ENCODE measurements around the gene GJA3. TPM values are rescaled to one million over a fixed set of nuclear protein-coding genes. Genes with fewer than 3 reads are reported as not detected.

Gene GJA3
- total RNA-seq, 4 donors from 2014 or later, result 0.14 TPM; not detected in 3

- Histone ChIP-seq H3K9me3 (no peaks in the 10 kb centered on the region), H3K4me1 (peaks cover 0 to 6% (median 0%) of the 10 kb centered on the region in 4 donors), H3K27ac (no peak overlapping the region), H3K27me3 (peaks cover 59% of the 10 kb centered on the region), H3K36me3 (no peaks in the 10 kb centered on the region), H3K4me3 (no peak overlapping the region)
- in situ Hi-C loops (cut with MboI; ENCODE audit: low pct_ligation_motif_present in 1 of 4, low pct_unique_long_range_greater_than_20kb in 1 of 4, low sequenced_read_pairs in 3 of 4) (no loop called here), intact Hi-C loops (cut with DNase I; ENCODE audit: low total_unique reads) (no loop called here)
- TF ChIP-seq POLR2AphosphoS5 (IDR thresholded peaks at IDR 0.05) (no peak), EP300 (IDR thresholded peaks at IDR 0.05; ENCODE audit: low read depth) (no peak)
- no peak for DNase-seq
- WGBS, 2 donors (ENCODE audit: low coverage in 1 of 2), result 82% methylated on average over 1 of the region's 1 CpG; no CpG with 5 or more reads in 1 of the 2 donors
Measured at GRCh38 chr13:20146381-20146780, 14.5 kb downstream of the GJA3 start.

- 75% methylated on average over 7 of the region's 7 CpGs; no CpG with 5 or more reads in 1 of the 2 donors for WGBS, 2 donors (ENCODE audit: low coverage in 1 of 2)
- Histone ChIP-seq H3K27me3 (peaks cover 59% of the 10 kb centered on the region), H3K27ac (no peak overlapping the region), H3K4me3 (no peak overlapping the region), H3K4me1 (peaks cover 0 to 6% (median 0%) of the 10 kb centered on the region in 4 donors), H3K9me3 (no peaks in the 10 kb centered on the region), H3K36me3 (no peaks in the 10 kb centered on the region)
- intact Hi-C loops (cut with DNase I; ENCODE audit: low total_unique reads), result no loop called here
- no peak for TF ChIP-seq EP300 (IDR thresholded peaks at IDR 0.05; ENCODE audit: low read depth)
- TF ChIP-seq POLR2AphosphoS5 (IDR thresholded peaks at IDR 0.05), result no peak
- TF ChIP-seq POLR2A (IDR thresholded peaks at IDR 0.05), result no peak
- no peak for TF ChIP-seq CTCF (IDR thresholded peaks at IDR 0.05)
- in situ Hi-C loops (cut with MboI; ENCODE audit: low pct_ligation_motif_present in 1 of 4, low pct_unique_long_range_greater_than_20kb in 1 of 4, low sequenced_read_pairs in 3 of 4), result no loop called here
- no peak for DNase-seq
Measured at GRCh38 chr13:20145521-20145920, 15.3 kb downstream of the GJA3 start.

- 86 to 100% methylated on average over 1 to 12 of the region's 12 CpGs for WGBS, 2 donors (ENCODE audit: low coverage in 1 of 2)
- peaks cover 68% of the 10 kb centered on the region for H3K27me3 ChIP-seq
- TF ChIP-seq CTCF (IDR thresholded peaks at IDR 0.05), result no peak
- no peak for TF ChIP-seq EP300 (IDR thresholded peaks at IDR 0.05; ENCODE audit: low read depth)
- TF ChIP-seq POLR2AphosphoS5 (IDR thresholded peaks at IDR 0.05), result no peak
- TF ChIP-seq POLR2A (IDR thresholded peaks at IDR 0.05), result no peak
- no peaks in the 10 kb centered on the region for H3K36me3 ChIP-seq
- no peak for DNase-seq
- no peaks in the 10 kb centered on the region for H3K9me3 ChIP-seq
- in situ Hi-C loops (cut with MboI; ENCODE audit: low pct_ligation_motif_present in 1 of 4, low pct_unique_long_range_greater_than_20kb in 1 of 4, low sequenced_read_pairs in 3 of 4) (no loop called here), intact Hi-C loops (cut with DNase I; ENCODE audit: low total_unique reads) (no loop called here)
- H3K4me1 ChIP-seq, result peaks cover 0 to 6% (median 0%) of the 10 kb centered on the region in 4 donors
- no peak overlapping the region for H3K27ac ChIP-seq
- no peak overlapping the region for H3K4me3 ChIP-seq
Measured at GRCh38 chr13:20144141-20144850, 16.6 kb downstream of the GJA3 start.

- Histone ChIP-seq H3K27ac (no peak overlapping the region), H3K9me3 (no peaks in the 10 kb centered on the region), H3K36me3 (no peaks in the 10 kb centered on the region), H3K27me3 (peaks cover 80% of the 10 kb centered on the region), H3K4me1 (peaks cover 0 to 6% (median 0%) of the 10 kb centered on the region in 4 donors), H3K4me3 (no peak overlapping the region)
- TF ChIP-seq POLR2AphosphoS5 (IDR thresholded peaks at IDR 0.05) (no peak), EP300 (IDR thresholded peaks at IDR 0.05; ENCODE audit: low read depth) (no peak), CTCF (IDR thresholded peaks at IDR 0.05) (no peak), POLR2A (IDR thresholded peaks at IDR 0.05) (no peak)
- no peak for DNase-seq
- intact Hi-C loops (cut with DNase I; ENCODE audit: low total_unique reads) (no loop called here), in situ Hi-C loops (cut with MboI; ENCODE audit: low pct_ligation_motif_present in 1 of 4, low pct_unique_long_range_greater_than_20kb in 1 of 4, low sequenced_read_pairs in 3 of 4) (no loop called here)
- 94% methylated on average over 30 of the region's 30 CpGs; no CpG with 5 or more reads in 1 of the 2 donors for WGBS, 2 donors (ENCODE audit: low coverage in 1 of 2)
Measured at GRCh38 chr13:20142927-20143480, 17.8 kb downstream of the GJA3 start.

Measured in transverse colon (tissue), 4 donors.